ENCODE results near the gene GCFC2. TPM values are rescaled to one million over a fixed set of nuclear protein-coding genes. Genes with fewer than 3 reads are reported as not detected.
"Not testable (repeated sequence)": the region's sequence is repeated elsewhere in the genome, so short reads cannot be mapped to it uniquely, and the experiment has no call there.

The GCFC2 gene
- polyA plus RNA-seq, 2 donors = 8.3 to 8.4 TPM

DNA sequence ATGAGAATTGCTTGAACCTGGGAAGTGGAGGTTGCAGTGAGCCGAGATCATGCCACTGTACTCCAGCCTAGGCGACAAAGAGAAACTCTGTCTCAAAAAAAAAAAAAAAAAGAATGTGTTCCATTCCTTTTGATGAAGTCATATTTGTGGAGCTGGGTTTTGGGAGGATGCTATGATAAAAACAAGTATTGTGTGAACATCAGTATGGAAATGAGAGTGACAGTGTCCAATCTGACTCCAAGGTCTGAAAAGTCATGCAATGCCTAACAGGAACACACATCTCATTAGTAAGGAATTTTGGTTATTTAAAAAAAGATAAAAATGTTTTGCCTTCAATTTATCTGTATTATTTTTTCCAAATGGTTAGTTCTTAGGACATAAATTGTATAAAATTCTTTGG, 11.8 kb downstream of the GCFC2 start:
- H3K27me3 ChIP-seq (ENCODE audit: control insufficient read depth in 1 of 2, insufficient read depth in 2 of 2, low read length in 2 of 2) = no peaks in the 10 kb centered on the region
- H3K4me3 ChIP-seq (ENCODE audit: low read depth in 1 of 2, low read length in 2 of 2) = no peak overlapping the region
- no peaks in the 10 kb centered on the region for H3K9me3 ChIP-seq (ENCODE audit: control insufficient read depth in 2 of 2, insufficient read depth in 1 of 2, low read depth in 1 of 2, low read length in 1 of 2)
- H3K36me3 ChIP-seq (ENCODE audit: control insufficient read depth in 2 of 2, insufficient read depth in 2 of 2, low read length in 1 of 2) = peaks cover 4 to 7% of the 10 kb centered on the region in 2 donors
- no peaks in the 10 kb centered on the region for H3K4me1 ChIP-seq (ENCODE audit: control insufficient read depth in 2 of 2, insufficient read depth in 2 of 2, low read length in 1 of 2)
- H3K27ac ChIP-seq (ENCODE audit: low read depth in 2 of 2, low read length in 1 of 2) = no peak overlapping the region
- 92 to 100% methylated on average over 2 of the region's 2 CpGs for WGBS, 2 donors

DNA sequence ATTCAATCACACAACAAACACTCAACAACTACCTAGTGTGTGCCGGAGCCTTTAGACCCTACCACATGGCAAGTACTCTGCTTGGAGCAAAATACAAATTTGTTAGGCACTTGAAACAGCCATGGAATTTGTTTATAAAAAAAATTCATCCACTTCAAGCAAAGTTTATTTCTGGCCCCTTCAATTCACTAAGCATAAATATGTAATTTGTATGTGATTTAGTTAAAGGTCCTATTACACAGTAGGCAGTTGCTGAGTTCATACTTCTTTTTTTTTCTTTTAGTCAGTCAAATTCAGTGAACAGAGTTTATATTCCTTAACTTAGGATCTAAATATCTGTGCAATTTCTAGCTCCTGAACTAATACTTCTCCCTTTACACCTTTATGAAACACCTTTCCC, 22.5 kb downstream of the GCFC2 start:
- H3K4me3 ChIP-seq (ENCODE audit: low read depth in 1 of 2, low read length in 2 of 2) = no peak overlapping the region
- no peaks in the 10 kb centered on the region for H3K9me3 ChIP-seq (ENCODE audit: control insufficient read depth in 2 of 2, insufficient read depth in 1 of 2, low read depth in 1 of 2, low read length in 1 of 2)
- WGBS, 2 donors = 89 to 93% methylated on average over 1 of the region's 1 CpG
- H3K27me3 ChIP-seq (ENCODE audit: control insufficient read depth in 1 of 2, insufficient read depth in 2 of 2, low read length in 2 of 2) = no peaks in the 10 kb centered on the region
- no peaks in the 10 kb centered on the region for H3K4me1 ChIP-seq (ENCODE audit: control insufficient read depth in 2 of 2, insufficient read depth in 2 of 2, low read length in 1 of 2)
- H3K27ac ChIP-seq (ENCODE audit: low read depth in 2 of 2, low read length in 1 of 2) = no peak overlapping the region
- peaks cover 0 to 4% of the 10 kb centered on the region in 2 donors for H3K36me3 ChIP-seq (ENCODE audit: control insufficient read depth in 2 of 2, insufficient read depth in 2 of 2, low read length in 1 of 2)

DNA sequence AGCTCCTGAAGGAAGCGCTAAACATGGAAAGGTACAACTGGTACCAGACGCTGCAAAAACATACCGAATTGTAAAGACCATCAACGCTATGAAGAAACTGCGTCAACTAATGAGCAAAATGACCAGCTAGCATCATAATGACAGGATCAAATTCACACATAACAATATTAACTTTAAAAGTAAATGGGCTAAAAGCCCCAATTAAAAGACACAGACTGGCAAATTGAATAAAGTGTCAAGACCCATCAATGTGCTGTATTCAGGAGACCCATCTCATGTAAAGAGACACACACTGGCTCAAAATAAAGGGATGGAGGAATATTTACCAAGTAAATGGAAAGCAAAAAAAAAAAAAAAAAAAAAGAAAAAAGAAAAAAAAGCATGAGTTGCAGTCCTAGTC, 27.3 kb downstream of the GCFC2 start:
- H3K27me3 ChIP-seq (ENCODE audit: control insufficient read depth in 1 of 2, insufficient read depth in 2 of 2, low read length in 2 of 2); H3K9me3 ChIP-seq (ENCODE audit: control insufficient read depth in 2 of 2, insufficient read depth in 1 of 2, low read depth in 1 of 2, low read length in 1 of 2); H3K27ac ChIP-seq (ENCODE audit: low read depth in 2 of 2, low read length in 1 of 2); H3K36me3 ChIP-seq (ENCODE audit: control insufficient read depth in 2 of 2, insufficient read depth in 2 of 2, low read length in 1 of 2); H3K4me3 ChIP-seq (ENCODE audit: low read depth in 1 of 2, low read length in 2 of 2); H3K4me1 ChIP-seq (ENCODE audit: control insufficient read depth in 2 of 2, insufficient read depth in 2 of 2, low read length in 1 of 2): not testable (repeated sequence)
- 99 to 100% methylated on average over 5 of the region's 5 CpGs for WGBS, 2 donors

DNA sequence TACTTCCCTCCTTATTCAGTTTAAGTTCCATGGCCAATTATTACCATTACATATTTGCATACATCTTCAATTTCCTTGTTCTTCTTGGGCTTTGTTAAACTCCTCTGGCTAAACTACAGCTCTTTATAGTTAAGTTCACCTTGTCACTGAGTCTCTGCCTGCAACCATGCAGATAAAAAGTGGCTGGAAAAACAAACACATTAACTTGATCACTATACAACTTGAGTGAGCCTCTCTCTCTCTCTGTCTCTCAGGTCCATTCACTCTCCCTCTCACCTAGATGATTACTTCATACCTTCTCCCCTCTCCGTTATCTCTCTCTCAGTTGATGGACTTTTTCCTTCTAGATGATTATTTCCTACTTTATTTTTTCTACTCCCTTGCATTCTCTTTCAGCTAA, 30.3 kb downstream of the GCFC2 start:
- H3K4me1 ChIP-seq (ENCODE audit: control insufficient read depth in 2 of 2, insufficient read depth in 2 of 2, low read length in 1 of 2) = no peaks in the 10 kb centered on the region
- peaks cover 3 to 4% of the 10 kb centered on the region in 2 donors for H3K36me3 ChIP-seq (ENCODE audit: control insufficient read depth in 2 of 2, insufficient read depth in 2 of 2, low read length in 1 of 2)
- 90% methylated on average over 1 of the region's 1 CpG for WGBS, 2 donors

DNA sequence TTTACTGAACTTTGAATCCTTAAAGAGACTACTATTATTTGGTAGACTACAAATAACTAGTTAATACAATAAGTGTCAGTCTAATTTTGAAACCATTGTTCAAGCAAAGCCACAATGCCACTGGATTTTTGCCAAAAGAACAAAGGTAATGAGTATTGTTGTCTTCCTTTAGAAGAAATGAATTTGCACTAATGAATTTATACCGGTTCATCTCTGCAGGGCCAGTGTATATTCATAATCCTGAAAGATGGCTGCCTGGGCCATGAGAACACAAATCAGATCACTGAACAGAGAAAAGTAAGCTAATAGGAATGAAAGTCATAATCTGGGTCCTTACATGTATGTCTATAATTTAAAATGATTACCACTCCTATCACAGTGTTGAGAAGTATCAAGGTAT, 31.2 kb downstream of the GCFC2 start:
- Histone ChIP-seq H3K36me3 (ENCODE audit: control insufficient read depth in 2 of 2, insufficient read depth in 2 of 2, low read length in 1 of 2) (peaks cover 3 to 4% of the 10 kb centered on the region in 2 donors), H3K9me3 (ENCODE audit: control insufficient read depth in 2 of 2, insufficient read depth in 1 of 2, low read depth in 1 of 2, low read length in 1 of 2) (no peaks in the 10 kb centered on the region), H3K4me1 (ENCODE audit: control insufficient read depth in 2 of 2, insufficient read depth in 2 of 2, low read length in 1 of 2) (no peaks in the 10 kb centered on the region), H3K27me3 (ENCODE audit: control insufficient read depth in 1 of 2, insufficient read depth in 2 of 2, low read length in 2 of 2) (no peaks in the 10 kb centered on the region), H3K4me3 (ENCODE audit: low read depth in 1 of 2, low read length in 2 of 2) (no peak overlapping the region), H3K27ac (ENCODE audit: low read depth in 2 of 2, low read length in 1 of 2) (no peak overlapping the region)
- WGBS, 2 donors = 71 to 73% methylated on average over 1 of the region's 1 CpG

More for the DNA sequence above, 30.3 kb downstream of the GCFC2 start:
- H3K27ac ChIP-seq (ENCODE audit: low read depth in 2 of 2, low read length in 1 of 2) = no peak overlapping the region
- no peaks in the 10 kb centered on the region for H3K27me3 ChIP-seq (ENCODE audit: control insufficient read depth in 1 of 2, insufficient read depth in 2 of 2, low read length in 2 of 2)
- no peaks in the 10 kb centered on the region for H3K9me3 ChIP-seq (ENCODE audit: control insufficient read depth in 2 of 2, insufficient read depth in 1 of 2, low read depth in 1 of 2, low read length in 1 of 2)
- no peak overlapping the region for H3K4me3 ChIP-seq (ENCODE audit: low read depth in 1 of 2, low read length in 2 of 2)

DNA sequence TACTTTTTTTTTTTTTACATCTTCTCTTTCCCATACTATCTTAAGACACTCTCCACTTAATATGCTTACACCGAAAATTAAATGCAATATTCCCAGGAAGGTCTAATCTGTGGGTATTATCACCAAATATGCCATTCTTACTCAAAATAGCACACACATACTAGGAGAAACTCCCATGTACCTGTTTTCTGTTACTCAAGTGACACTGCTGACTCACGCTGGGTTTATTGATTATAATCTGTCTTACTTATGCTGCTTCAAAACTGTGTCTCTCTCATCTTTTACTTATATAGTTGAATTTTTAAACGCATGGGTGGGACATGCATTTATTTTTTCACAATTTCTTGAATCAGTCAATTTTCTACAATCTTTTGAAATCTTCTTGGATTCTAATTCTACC, 34.3 kb downstream of the GCFC2 start:
- Histone ChIP-seq H3K27me3 (ENCODE audit: control insufficient read depth in 1 of 2, insufficient read depth in 2 of 2, low read length in 2 of 2) (no peaks in the 10 kb centered on the region), H3K4me1 (ENCODE audit: control insufficient read depth in 2 of 2, insufficient read depth in 2 of 2, low read length in 1 of 2) (no peaks in the 10 kb centered on the region), H3K9me3 (ENCODE audit: control insufficient read depth in 2 of 2, insufficient read depth in 1 of 2, low read depth in 1 of 2, low read length in 1 of 2) (no peaks in the 10 kb centered on the region), H3K36me3 (ENCODE audit: control insufficient read depth in 2 of 2, insufficient read depth in 2 of 2, low read length in 1 of 2) (peaks cover 2 to 3% of the 10 kb centered on the region in 2 donors), H3K27ac (ENCODE audit: low read depth in 2 of 2, low read length in 1 of 2) (no peak overlapping the region), H3K4me3 (ENCODE audit: low read depth in 1 of 2, low read length in 2 of 2) (no peak overlapping the region)
- 96 to 97% methylated on average over 3 of the region's 3 CpGs for WGBS, 2 donors

DNA sequence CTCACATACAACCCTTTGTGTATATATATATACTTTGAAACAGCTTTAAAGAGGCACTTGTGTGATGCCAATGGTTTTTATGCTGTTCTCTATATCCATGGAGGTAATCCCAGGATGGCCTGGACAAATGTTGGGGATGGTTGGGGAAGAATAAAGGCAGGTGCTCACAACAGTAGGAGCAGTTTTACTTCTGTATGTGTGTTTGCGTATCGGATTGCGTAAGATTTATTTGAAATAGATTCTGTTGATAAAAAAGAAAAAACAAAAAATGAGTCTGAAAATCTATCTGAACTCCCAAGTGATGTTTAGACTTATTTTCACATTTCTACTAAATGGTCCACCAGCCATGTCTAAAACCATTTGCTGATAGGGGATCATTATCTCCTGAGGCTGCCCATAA, 34.8 kb downstream of the GCFC2 start:
- Histone ChIP-seq H3K27me3 (ENCODE audit: control insufficient read depth in 1 of 2, insufficient read depth in 2 of 2, low read length in 2 of 2) (no peaks in the 10 kb centered on the region), H3K36me3 (ENCODE audit: control insufficient read depth in 2 of 2, insufficient read depth in 2 of 2, low read length in 1 of 2) (peaks cover 0 to 3% of the 10 kb centered on the region in 2 donors), H3K27ac (ENCODE audit: low read depth in 2 of 2, low read length in 1 of 2) (no peak overlapping the region)

DNA sequence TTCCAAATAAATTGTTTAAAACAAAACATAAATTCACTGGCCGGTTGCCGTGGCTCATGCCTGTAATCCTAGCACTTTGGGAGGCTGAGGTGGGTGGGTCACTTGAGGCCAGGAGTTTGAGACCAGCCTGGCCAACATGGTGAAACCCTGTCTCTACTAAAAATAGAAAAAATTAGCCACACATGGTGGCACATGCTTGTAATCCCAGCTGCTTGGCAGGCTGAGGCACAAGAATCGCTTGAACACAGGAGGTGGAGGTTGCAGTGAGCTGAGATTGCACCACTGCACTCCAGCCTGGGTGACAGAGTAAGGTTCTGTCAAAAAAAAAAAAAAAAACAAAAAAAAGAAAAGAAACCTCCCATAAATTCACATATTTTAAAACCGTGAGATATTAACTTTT, 35.3 kb downstream of the GCFC2 start:
- not testable (repeated sequence) for H3K27ac ChIP-seq (ENCODE audit: low read depth in 2 of 2, low read length in 1 of 2); H3K4me3 ChIP-seq (ENCODE audit: low read depth in 1 of 2, low read length in 2 of 2); H3K9me3 ChIP-seq (ENCODE audit: control insufficient read depth in 2 of 2, insufficient read depth in 1 of 2, low read depth in 1 of 2, low read length in 1 of 2); H3K36me3 ChIP-seq (ENCODE audit: control insufficient read depth in 2 of 2, insufficient read depth in 2 of 2, low read length in 1 of 2); H3K27me3 ChIP-seq (ENCODE audit: control insufficient read depth in 1 of 2, insufficient read depth in 2 of 2, low read length in 2 of 2); H3K4me1 ChIP-seq (ENCODE audit: control insufficient read depth in 2 of 2, insufficient read depth in 2 of 2, low read length in 1 of 2)
- 83 to 89% methylated on average over 4 of the region's 4 CpGs for WGBS, 2 donors

More for the DNA sequence above, 34.8 kb downstream of the GCFC2 start:
- 92 to 98% methylated on average over 3 of the region's 3 CpGs for WGBS, 2 donors
- H3K4me1 ChIP-seq (ENCODE audit: control insufficient read depth in 2 of 2, insufficient read depth in 2 of 2, low read length in 1 of 2) = no peaks in the 10 kb centered on the region
- H3K4me3 ChIP-seq (ENCODE audit: low read depth in 1 of 2, low read length in 2 of 2) = no peak overlapping the region
- no peaks in the 10 kb centered on the region for H3K9me3 ChIP-seq (ENCODE audit: control insufficient read depth in 2 of 2, insufficient read depth in 1 of 2, low read depth in 1 of 2, low read length in 1 of 2)

DNA sequence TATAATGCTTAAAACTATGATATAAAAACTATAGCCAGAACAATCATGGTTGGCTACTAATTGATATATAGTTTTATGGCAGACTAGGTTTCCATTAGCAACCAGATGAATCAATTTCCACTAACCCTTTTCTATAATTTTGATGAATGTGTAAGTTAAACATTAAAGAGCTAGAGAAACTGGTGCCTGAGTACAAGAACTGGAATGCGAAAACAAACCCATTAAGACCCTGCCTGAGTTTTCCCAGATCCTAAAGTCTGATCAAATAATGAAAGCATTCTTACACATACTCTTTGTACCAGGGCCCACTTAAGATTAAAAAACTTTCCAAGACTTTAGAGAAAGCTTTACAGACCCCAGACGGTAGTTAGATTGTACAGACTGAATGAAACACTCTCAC, 42.8 kb downstream of the GCFC2 start:
- WGBS, 2 donors = 85 to 90% methylated on average over 2 of the region's 2 CpGs

DNA sequence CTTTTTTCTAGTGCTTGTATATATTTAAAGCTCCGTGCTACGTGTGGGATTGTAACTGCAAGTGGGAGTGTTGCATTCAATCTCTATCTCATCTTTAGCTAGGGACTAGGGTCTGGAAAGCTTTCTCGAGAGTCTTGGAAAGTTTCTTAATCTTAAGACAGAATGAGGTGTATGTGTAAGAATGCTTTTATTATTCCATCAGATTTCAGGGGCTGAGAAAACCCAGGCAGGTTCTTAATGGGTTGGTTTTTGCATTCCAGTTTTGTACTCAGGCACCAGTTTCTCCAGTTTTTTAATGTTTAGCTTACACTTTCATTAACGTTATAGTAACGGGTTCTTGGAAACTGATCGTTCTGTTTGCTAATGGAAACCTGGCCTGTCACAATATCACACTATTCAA, 43.8 kb downstream of the GCFC2 start:
- H3K4me1 ChIP-seq (ENCODE audit: control insufficient read depth in 2 of 2, insufficient read depth in 2 of 2, low read length in 1 of 2) = no peaks in the 10 kb centered on the region
- H3K27me3 ChIP-seq (ENCODE audit: control insufficient read depth in 1 of 2, insufficient read depth in 2 of 2, low read length in 2 of 2) = no peaks in the 10 kb centered on the region
- H3K9me3 ChIP-seq (ENCODE audit: control insufficient read depth in 2 of 2, insufficient read depth in 1 of 2, low read depth in 1 of 2, low read length in 1 of 2) = no peaks in the 10 kb centered on the region
- H3K4me3 ChIP-seq (ENCODE audit: low read depth in 1 of 2, low read length in 2 of 2) = no peak overlapping the region
- H3K27ac ChIP-seq (ENCODE audit: low read depth in 2 of 2, low read length in 1 of 2) = no peak overlapping the region
- H3K36me3 ChIP-seq (ENCODE audit: control insufficient read depth in 2 of 2, insufficient read depth in 2 of 2, low read length in 1 of 2) = peaks cover 0 to 2% of the 10 kb centered on the region in 2 donors
- WGBS, 2 donors = 75 to 87% methylated on average over 6 of the region's 6 CpGs

More for the DNA sequence above, 42.8 kb downstream of the GCFC2 start:
- H3K4me1 ChIP-seq (ENCODE audit: control insufficient read depth in 2 of 2, insufficient read depth in 2 of 2, low read length in 1 of 2) = no peaks in the 10 kb centered on the region
- no peak overlapping the region for H3K4me3 ChIP-seq (ENCODE audit: low read depth in 1 of 2, low read length in 2 of 2)
- H3K27ac ChIP-seq (ENCODE audit: low read depth in 2 of 2, low read length in 1 of 2) = no peak overlapping the region
- no peaks in the 10 kb centered on the region for H3K27me3 ChIP-seq (ENCODE audit: control insufficient read depth in 1 of 2, insufficient read depth in 2 of 2, low read length in 2 of 2)
- H3K9me3 ChIP-seq (ENCODE audit: control insufficient read depth in 2 of 2, insufficient read depth in 1 of 2, low read depth in 1 of 2, low read length in 1 of 2) = no peaks in the 10 kb centered on the region
- H3K36me3 ChIP-seq (ENCODE audit: control insufficient read depth in 2 of 2, insufficient read depth in 2 of 2, low read length in 1 of 2) = peaks cover 0 to 2% of the 10 kb centered on the region in 2 donors

Measured in esophagus (tissue), 2 donors.